Peyer's patch (tissue), 4 donors: ENCODE results near the gene MINAR2.

Experiments used
- CTCF ChIP-seq, 6 experiments: fragments of 450-650 bp in 4 of 6; fragments of 200-600 bp in 2 of 6; sonication (generic) in 1 of 6; IDR thresholded peaks; one replicate each; pipeline ENCODE4 v1.5.1; 2017 to 2019; ENCODE audit warnings: antibody characterized with exemption in 6 of 6, mild to moderate bottlenecking in 3 of 6, moderate library complexity in 1 of 6
- POLR2A ChIP-seq, 2 donors: fragments of 450-650 bp; IDR thresholded peaks; one replicate each; pipeline ENCODE4 v1.5.1; 2017; ENCODE audit warnings: antibody characterized with exemption in 2 of 2, mild to moderate bottlenecking in 2 of 2, moderate library complexity in 2 of 2

- TF ChIP-seq CTCF (IDR thresholded peaks at IDR 0.05): no peak
- no peak for TF ChIP-seq POLR2A (IDR thresholded peaks at IDR 0.05)
Observed at GRCh38 chr5:129804705-129805104, 56.8 kb downstream of the MINAR2 start.
